LNCaP clone FGC (cell line): Measurements from ENCODE around the gene ANO10.
"Not testable (repeated sequence)": the region's sequence is repeated elsewhere in the genome, so short reads cannot be mapped to it uniquely, and the experiment has no call there.

Source experiments
- DNase-seq: peaks from one replicate; pipeline ENCODE4 v3.0.0-alpha.2; 2011; ENCODE audit warnings: low read depth
- H3K4me3 ChIP-seq: 2 replicates; pipeline ENCODE4 v1.5.1; 2011; ENCODE audit warnings: mild to moderate bottlenecking, low read depth, low read length, control low read depth
- CTCF ChIP-seq: IDR thresholded peaks from 2 replicates; pipeline ENCODE4 v1.5.1; 2012; ENCODE audit warnings: mild to moderate bottlenecking; ENCODE audit not compliant: control insufficient read depth, insufficient read depth; ENCODE audit errors: extremely low read depth

Gene ANO10

DNA sequence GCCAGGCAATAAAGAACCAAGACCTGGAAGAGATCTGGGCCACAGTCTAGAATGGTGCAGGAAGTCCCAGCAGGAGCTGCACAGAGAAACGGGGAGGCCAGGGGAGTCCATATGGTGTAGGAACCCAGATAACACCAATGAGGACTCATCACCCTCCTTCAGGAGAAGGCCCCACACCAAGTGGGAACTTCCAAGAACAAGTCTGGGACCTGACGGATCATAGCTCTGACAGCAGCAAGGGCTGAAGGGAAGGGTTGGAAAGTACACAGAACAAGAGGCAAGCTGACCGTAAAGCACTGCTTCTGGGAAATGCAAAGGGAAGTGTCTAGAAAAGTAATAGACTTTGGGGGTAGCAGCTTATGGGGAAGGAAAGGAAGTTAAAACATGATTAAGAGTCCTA, 34.5 kb downstream of the ANO10 start:
- no peak for DNase-seq
- H3K4me3 ChIP-seq: no peak overlapping the region
- no peak for TF ChIP-seq CTCF

DNA sequence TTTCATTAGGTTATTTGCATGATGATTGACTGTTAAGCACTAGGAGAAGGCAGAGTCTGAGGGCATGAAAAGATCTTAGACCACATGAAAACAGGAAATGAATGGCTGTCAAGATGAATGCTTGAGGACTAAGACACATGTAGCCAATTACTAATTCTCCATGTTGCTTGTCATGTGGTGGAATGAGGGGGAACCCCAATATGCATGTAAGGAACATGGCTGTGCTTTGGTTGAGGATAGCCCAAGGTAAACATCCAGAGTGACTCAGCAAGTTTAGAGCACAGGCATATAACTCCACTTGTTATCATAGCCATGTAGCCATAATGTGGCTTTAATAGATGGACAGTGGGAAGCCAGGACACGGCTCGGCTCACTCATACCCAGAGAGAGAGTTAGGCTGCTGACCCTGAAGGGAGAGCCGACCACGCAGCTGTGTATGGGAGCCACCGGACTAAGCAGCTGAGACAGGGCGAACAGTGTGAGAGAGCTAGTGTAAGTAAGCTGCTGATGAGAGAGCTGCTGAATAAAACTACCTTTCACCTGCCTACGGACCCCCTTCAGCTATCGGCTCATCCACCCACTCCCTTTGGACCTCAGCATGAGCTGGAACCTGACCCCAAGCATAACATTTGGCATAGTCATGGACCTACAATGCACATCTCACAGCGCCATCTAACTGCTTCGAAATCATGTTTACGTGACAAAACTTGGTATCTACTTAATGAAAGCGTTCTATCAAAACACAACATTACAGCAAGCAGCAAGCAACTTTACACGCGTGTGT, 37.6 kb downstream of the ANO10 start:
- H3K4me3 ChIP-seq: no peak overlapping the region
- no peak for DNase-seq
- no peak for TF ChIP-seq CTCF

GRCh38 chr3:43583481-43583880, 38.3 kb downstream of the ANO10 start:
- H3K4me3 ChIP-seq: no peak overlapping the region
- DNase-seq: no peak
- no peak for TF ChIP-seq CTCF

DNA sequence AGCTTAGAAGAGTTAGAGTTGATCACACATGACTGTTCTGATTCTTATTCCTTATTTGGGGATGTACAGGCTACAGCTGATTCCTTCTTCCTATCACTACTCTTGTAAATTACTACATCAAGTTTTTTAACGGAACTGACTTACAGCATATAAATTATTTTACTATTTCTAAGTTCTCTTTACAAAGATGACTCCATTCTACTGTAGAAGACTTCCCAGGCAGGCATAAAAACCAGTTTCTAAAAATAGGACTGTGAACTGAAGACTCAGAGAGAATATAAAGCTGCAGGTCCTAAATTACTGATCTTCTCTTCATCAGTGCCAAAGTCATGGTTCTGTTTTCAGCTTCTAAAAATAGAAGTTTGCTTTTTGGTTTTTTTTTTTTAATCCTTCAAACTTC, 38.9 kb downstream of the ANO10 start:
- H3K4me3 ChIP-seq: no peak overlapping the region
- TF ChIP-seq CTCF: no peak
- no peak for DNase-seq

- no peak for DNase-seq
- TF ChIP-seq CTCF: no peak
- H3K4me3 ChIP-seq: no peak overlapping the region
These were observed 40.5 kb downstream of the ANO10 start for GRCh38 chr3:43581343-43581742.

- H3K4me3 ChIP-seq: no peak overlapping the region
- no peak for TF ChIP-seq CTCF
- no peak for DNase-seq
These were observed 41.6 kb downstream of the ANO10 start for GRCh38 chr3:43580181-43580580.

DNA sequence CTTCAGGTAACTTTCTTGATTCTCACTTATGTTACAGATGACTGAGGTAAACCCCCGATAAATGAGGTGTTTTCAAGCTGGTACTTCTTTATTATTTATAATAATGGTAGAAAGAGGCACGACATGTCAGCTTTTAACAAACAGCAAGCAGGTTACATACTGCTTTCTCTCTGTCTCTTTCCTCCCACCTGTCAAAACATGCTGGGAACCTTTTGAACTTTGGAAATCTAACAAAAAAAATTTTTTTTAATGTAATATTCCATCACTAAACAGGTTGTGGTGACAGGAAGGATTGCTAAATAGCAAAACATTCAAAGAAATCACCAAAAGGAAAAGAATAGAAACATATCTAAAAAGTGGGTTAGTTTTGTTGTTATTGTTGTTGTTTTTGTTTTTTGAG, 48.2 kb downstream of the ANO10 start:
- no peak overlapping the region for H3K4me3 ChIP-seq
- no peak for DNase-seq
- TF ChIP-seq CTCF: no peak

DNA sequence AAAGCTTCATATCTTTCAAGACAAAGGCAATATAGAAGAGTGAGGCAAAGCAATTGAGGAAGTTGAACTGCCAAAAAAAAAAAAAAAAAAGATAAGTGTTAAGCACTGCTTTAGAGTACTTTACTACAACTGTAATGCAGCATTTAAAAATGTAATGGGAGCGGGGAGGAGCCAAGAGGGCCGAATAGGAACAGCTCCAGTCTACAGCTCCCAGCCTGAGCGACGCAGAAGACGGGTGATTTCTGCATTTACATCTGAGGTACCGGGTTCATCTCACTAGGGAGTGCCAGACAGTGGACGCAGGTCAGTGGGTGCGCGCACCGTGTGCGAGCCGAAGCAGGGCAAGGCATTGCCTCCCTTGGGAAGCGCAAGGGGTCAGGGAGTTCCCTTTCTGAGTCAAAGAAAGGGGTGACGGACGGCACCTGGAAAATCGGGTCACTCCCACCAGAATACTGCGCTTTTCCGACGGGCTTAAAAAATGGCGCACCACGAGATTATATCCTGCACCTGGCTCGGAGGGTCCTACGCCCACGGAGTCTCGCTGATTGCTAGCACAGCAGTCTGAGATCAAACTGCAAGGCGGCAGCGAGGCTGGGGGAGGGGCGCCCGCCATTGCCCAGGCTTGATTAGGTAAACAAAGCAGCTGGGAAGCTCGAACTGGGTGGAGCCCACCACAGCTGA, 56.0 kb downstream of the ANO10 start:
- H3K4me3 ChIP-seq, DNase-seq: not testable (repeated sequence)
